RKO (cell line): Measurements from ENCODE around the gene KRTAP10-2.

ENCODE experiments used
- DNase-seq: peaks from one replicate; pipeline ENCODE4 v3.0.0-alpha.2; 2016; ENCODE audit warnings: low spot score

KRTAP10-2 gene

GRCh38 chr21:44539991-44540666, 11.2 kb downstream of the KRTAP10-2 start, which contains the start of gene KRTAP10-1:
KRTAP10-1 (minus strand) TSS chr21:44540195; CDS start chr21:44540150, 45 bp downstream.
- no peak for DNase-seq

GRCh38 chr21:44539046-44539445, 12.3 kb downstream of the KRTAP10-2 start:
- no peak for DNase-seq

GRCh38 chr21:44537930-44538911, 13.1 kb downstream of the KRTAP10-2 start:
- no peak for DNase-seq

GRCh38 chr21:44535963-44536362, 15.3 kb downstream of the KRTAP10-2 start:
- no peak for DNase-seq

- no peak for DNase-seq
Measured at GRCh38 chr21:44534688-44535087, 16.6 kb downstream of the KRTAP10-2 start.

- no peak for DNase-seq
Measured at GRCh38 chr21:44533891-44534627, 17.2 kb downstream of the KRTAP10-2 start.

- no peak for DNase-seq
Measured at GRCh38 chr21:44533121-44533890, 18.0 kb downstream of the KRTAP10-2 start.

GRCh38 chr21:44532712-44533111, 18.6 kb downstream of the KRTAP10-2 start:
- DNase-seq = no peak

- no peak for DNase-seq
Measured at GRCh38 chr21:44531606-44532564, 19.4 kb downstream of the KRTAP10-2 start.

GRCh38 chr21:44530903-44531605, 20.3 kb downstream of the KRTAP10-2 start:
- no peak for DNase-seq

GRCh38 chr21:44530221-44530902, 20.9 kb downstream of the KRTAP10-2 start:
- DNase-seq = no peak

- DNase-seq = no peak
Measured at GRCh38 chr21:44529503-44530125, 21.7 kb downstream of the KRTAP10-2 start.

- DNase-seq = no peak
Measured at GRCh38 chr21:44529011-44529421, 22.3 kb downstream of the KRTAP10-2 start.

GRCh38 chr21:44528634-44528995, 22.7 kb downstream of the KRTAP10-2 start:
- DNase-seq = no peak

GRCh38 chr21:44527983-44528633, 23.2 kb downstream of the KRTAP10-2 start:
- DNase-seq = no peak

- DNase-seq = no peak
Measured at GRCh38 chr21:44527156-44527982, 23.9 kb downstream of the KRTAP10-2 start.
